WTC11 (cell line): Measurements from ENCODE around the gene ACTN1. TPM values are rescaled to one million over a fixed set of nuclear protein-coding genes. Genes with fewer than 3 reads are reported as not detected.

Source experiments
- ATAC-seq: fragments of 200-7000 bp; cut with Tn5 transposase; 2 replicates; pipeline ENCODE4 v1.10.0; 2021; ENCODE audit warnings: mild to moderate bottlenecking, moderate library complexity
- CTCF ChIA-PET: fragments of 300-600 bp; sonication (Branson Sonifier 250); formaldehyde crosslinking; loops from one replicate; lab custom pipeline; 2021; ENCODE audit warnings: antibody characterized with exemption; lab: Charles Lee
- POLR2A ChIA-PET: fragments of 350-600 bp; sonication (Branson Sonifier 250); formaldehyde crosslinking; loops from one replicate; lab custom pipeline; 2021; ENCODE audit warnings: antibody characterized with exemption; lab: Charles Lee
- DNase-seq: peaks from one replicate; pipeline ENCODE4 v3.0.0; 2021; ENCODE audit warnings: low spot score
- H3K27ac Mint-ChIP-seq: 2 replicates; pipeline ENCODE4 v1.8.0; 2021; ENCODE audit warnings: mixed read lengths
- H3K27me3 Mint-ChIP-seq: 2 replicates; pipeline ENCODE4 v1.8.0; 2021; ENCODE audit warnings: low read depth, mild to moderate bottlenecking, moderate library complexity, mixed read lengths
- H3K36me3 Mint-ChIP-seq: 2 replicates; pipeline ENCODE4 v1.8.0; 2021; ENCODE audit warnings: mixed read lengths
- H3K4me1 Mint-ChIP-seq: 2 replicates; pipeline ENCODE4 v1.8.0; 2022; ENCODE audit warnings: mixed read lengths
- H3K4me3 Mint-ChIP-seq: 2 replicates; pipeline ENCODE4 v1.8.0; 2021; ENCODE audit warnings: mild to moderate bottlenecking, moderate library complexity, mixed read lengths
- H3K9me3 Mint-ChIP-seq: 2 replicates; pipeline ENCODE4 v1.8.0; 2021; ENCODE audit warnings: mixed read lengths
- AR ChIP-seq: fragments of 250-450 bp; sonication (Bioruptor Pico); IDR thresholded peaks from 2 replicates; pipeline ENCODE4 v1.9.0; 2021; ENCODE audit warnings: mild to moderate bottlenecking
- CBFB ChIP-seq: sonication (generic); formaldehyde crosslinking; IDR thresholded peaks from 2 replicates; pipeline ENCODE4 v1.8.1; 2022; ENCODE audit warnings: mild to moderate bottlenecking, low read depth, missing genetic modification reagents
- E2F5 ChIP-seq: sonication (generic); formaldehyde crosslinking; IDR thresholded peaks from 2 replicates; pipeline ENCODE4 v1.8.1; 2022; ENCODE audit warnings: mild to moderate bottlenecking, moderate library complexity, missing genetic modification reagents
- FOXK1 ChIP-seq: sonication (generic); formaldehyde crosslinking; IDR thresholded peaks from 2 replicates; pipeline ENCODE4 v1.8.0; 2022; ENCODE audit warnings: mild to moderate bottlenecking, moderate library complexity, missing genetic modification reagents
- GRHL2 ChIP-seq: fragments of 250-450 bp; sonication (Bioruptor Pico); IDR thresholded peaks from 2 replicates; pipeline ENCODE4 v1.8.0; 2022; ENCODE audit warnings: mild to moderate bottlenecking, moderate library complexity; ENCODE audit not compliant: insufficient replicate concordance, severe bottlenecking
- HMGA2 ChIP-seq: fragments of 250-450 bp; sonication (Bioruptor Pico); IDR thresholded peaks from 2 replicates; pipeline ENCODE4 v1.4.0; 2021; ENCODE audit warnings: mild to moderate bottlenecking, moderate library complexity
- MLX ChIP-seq: sonication (generic); formaldehyde crosslinking; IDR thresholded peaks from 2 replicates; pipeline ENCODE4 v1.8.1; 2023; ENCODE audit warnings: mild to moderate bottlenecking, missing genetic modification reagents, moderate library complexity
- MXD4 ChIP-seq: fragments of 250-450 bp; sonication (Bioruptor Pico); IDR thresholded peaks from 2 replicates; pipeline ENCODE4 v1.8.0; 2021; ENCODE audit warnings: mild to moderate bottlenecking, moderate library complexity, borderline replicate concordance
- NFE2L1 ChIP-seq: sonication (generic); formaldehyde crosslinking; IDR thresholded peaks from 2 replicates; pipeline ENCODE4 v1.8.1; 2023; ENCODE audit warnings: missing genetic modification reagents
- RORB ChIP-seq: fragments of 250-450 bp; sonication (Bioruptor Pico); IDR thresholded peaks from 2 replicates; pipeline ENCODE4 v1.9.0; 2021; ENCODE audit warnings: mild to moderate bottlenecking
- SMAD4 ChIP-seq: sonication (generic); formaldehyde crosslinking; IDR thresholded peaks from 2 replicates; pipeline ENCODE4 v1.8.0; 2022; ENCODE audit warnings: mild to moderate bottlenecking, missing genetic modification reagents
- SOX15 ChIP-seq: fragments of 250-450 bp; sonication (Bioruptor Pico); IDR thresholded peaks from 2 replicates; pipeline ENCODE4 v1.9.0; 2021; ENCODE audit warnings: mild to moderate bottlenecking
- USF1 ChIP-seq: sonication (generic); formaldehyde crosslinking; IDR thresholded peaks from 2 replicates; pipeline ENCODE4 v1.8.0; 2022; ENCODE audit warnings: mild to moderate bottlenecking, missing genetic modification reagents
- USF2 ChIP-seq: sonication (generic); formaldehyde crosslinking; IDR thresholded peaks from 2 replicates; pipeline ENCODE4 v1.8.1; 2023; ENCODE audit warnings: mild to moderate bottlenecking, missing genetic modification reagents, moderate library complexity
- ZBTB21 ChIP-seq: sonication (generic); formaldehyde crosslinking; IDR thresholded peaks from 2 replicates; pipeline ENCODE4 v1.8.1; 2023; ENCODE audit warnings: mild to moderate bottlenecking, missing genetic modification reagents, borderline replicate concordance
- ZNF423 ChIP-seq: fragments of 250-450 bp; sonication (Bioruptor Pico); IDR thresholded peaks from 2 replicates; pipeline ENCODE4 v2.1.2; 2022; ENCODE audit warnings: mild to moderate bottlenecking, moderate library complexity
- ZNF671 ChIP-seq: fragments of 250-450 bp; sonication (Bioruptor Pico); IDR thresholded peaks from 2 replicates; pipeline ENCODE4 v1.8.0; 2021; ENCODE audit warnings: mild to moderate bottlenecking
- total RNA-seq: library from RNA; stranded (reverse); gene quantifications from 3 replicates; pipeline ENCODE4 v1.2.3, GENCODE V29; 2021
- TF ChIP-seq, protein P1 (sequence below): sonication (generic); formaldehyde crosslinking; IDR thresholded peaks from 2 replicates; pipeline ENCODE4 v1.8.1; 2023; ENCODE audit warnings: mild to moderate bottlenecking, moderate library complexity, missing genetic modification reagents
- TF ChIP-seq, protein P2 (sequence below): fragments of 250-450 bp; sonication (Bioruptor Pico); conservative IDR thresholded peaks from 2 replicates; pipeline ENCODE4 v1.9.0; 2021; ENCODE audit warnings: mild to moderate bottlenecking
- TF ChIP-seq, protein P3 (sequence below): sonication (generic); formaldehyde crosslinking; IDR thresholded peaks from 2 replicates; pipeline ENCODE4 v1.8.0; 2022; ENCODE audit warnings: mild to moderate bottlenecking, missing genetic modification reagents

Gene ACTN1
- total RNA-seq, 1 experiment from 2014 or later = 196 TPM

DNA sequence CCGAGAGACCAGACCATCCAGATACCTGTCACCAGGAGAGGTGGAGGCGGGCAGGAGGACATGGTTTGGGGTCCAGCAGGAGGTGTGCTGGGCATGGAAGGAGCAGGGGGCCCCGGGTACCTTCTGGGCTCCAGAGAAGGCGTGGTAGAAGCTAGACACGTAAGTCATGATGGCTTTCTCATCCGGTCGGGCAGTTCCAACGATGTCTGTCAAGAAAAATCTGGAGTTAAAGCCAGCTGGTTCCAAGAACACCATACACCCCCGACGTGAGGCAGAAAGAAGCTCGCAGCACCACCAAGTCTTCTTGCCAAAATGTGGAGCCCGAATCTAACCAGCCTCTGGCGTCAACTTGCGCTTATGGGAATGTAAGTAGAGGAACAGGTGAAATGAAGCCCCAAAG lies 76.7 kb downstream of the ACTN1 start (continued):
- TF ChIP-seq, protein P1, sequence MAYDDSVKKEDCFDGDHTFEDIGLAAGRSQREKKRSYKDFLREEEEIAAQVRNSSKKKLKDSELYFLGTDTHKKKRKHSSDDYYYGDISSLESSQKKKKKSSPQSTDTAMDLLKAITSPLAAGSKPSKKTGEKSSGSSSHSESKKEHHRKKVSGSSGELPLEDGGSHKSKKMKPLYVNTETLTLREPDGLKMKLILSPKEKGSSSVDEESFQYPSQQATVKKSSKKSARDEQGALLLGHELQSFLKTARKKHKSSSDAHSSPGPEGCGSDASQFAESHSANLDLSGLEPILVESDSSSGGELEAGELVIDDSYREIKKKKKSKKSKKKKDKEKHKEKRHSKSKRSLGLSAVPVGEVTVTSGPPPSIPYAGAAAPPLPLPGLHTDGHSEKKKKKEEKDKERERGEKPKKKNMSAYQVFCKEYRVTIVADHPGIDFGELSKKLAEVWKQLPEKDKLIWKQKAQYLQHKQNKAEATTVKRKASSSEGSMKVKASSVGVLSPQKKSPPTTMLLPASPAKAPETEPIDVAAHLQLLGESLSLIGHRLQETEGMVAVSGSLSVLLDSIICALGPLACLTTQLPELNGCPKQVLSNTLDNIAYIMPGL (CRISPR knock-in tag) = no peak

- Mint-ChIP-seq H3K4me3 (no peak overlapping the region), H3K27me3 (no peaks in the 10 kb centered on the region), H3K4me1 (no peaks in the 10 kb centered on the region), H3K9me3 (no peaks in the 10 kb centered on the region), H3K36me3 (peaks cover 68% of the 10 kb centered on the region), H3K27ac (no peak overlapping the region)
- no peak for ATAC-seq
- TF ChIP-seq HMGA2 (CRISPR knock-in tag) = no peak
- no peak for TF ChIP-seq RORB (CRISPR knock-in tag)
- TF ChIP-seq GRHL2 (CRISPR knock-in tag) = no peak
- TF ChIP-seq MXD4 (CRISPR knock-in tag) = no peak
- TF ChIP-seq NFE2L1 (CRISPR knock-in tag) = no peak
- TF ChIP-seq FOXK1 = no peak
- no peak for TF ChIP-seq SOX15 (CRISPR knock-in tag)
- TF ChIP-seq ZBTB21 = no peak
- no peak for TF ChIP-seq E2F5 (CRISPR knock-in tag)
- no peak for TF ChIP-seq SMAD4
- TF ChIP-seq USF1 = no peak
- TF ChIP-seq USF2 (CRISPR knock-in tag) = no peak
- TF ChIP-seq AR = no peak
- TF ChIP-seq, protein P2, sequence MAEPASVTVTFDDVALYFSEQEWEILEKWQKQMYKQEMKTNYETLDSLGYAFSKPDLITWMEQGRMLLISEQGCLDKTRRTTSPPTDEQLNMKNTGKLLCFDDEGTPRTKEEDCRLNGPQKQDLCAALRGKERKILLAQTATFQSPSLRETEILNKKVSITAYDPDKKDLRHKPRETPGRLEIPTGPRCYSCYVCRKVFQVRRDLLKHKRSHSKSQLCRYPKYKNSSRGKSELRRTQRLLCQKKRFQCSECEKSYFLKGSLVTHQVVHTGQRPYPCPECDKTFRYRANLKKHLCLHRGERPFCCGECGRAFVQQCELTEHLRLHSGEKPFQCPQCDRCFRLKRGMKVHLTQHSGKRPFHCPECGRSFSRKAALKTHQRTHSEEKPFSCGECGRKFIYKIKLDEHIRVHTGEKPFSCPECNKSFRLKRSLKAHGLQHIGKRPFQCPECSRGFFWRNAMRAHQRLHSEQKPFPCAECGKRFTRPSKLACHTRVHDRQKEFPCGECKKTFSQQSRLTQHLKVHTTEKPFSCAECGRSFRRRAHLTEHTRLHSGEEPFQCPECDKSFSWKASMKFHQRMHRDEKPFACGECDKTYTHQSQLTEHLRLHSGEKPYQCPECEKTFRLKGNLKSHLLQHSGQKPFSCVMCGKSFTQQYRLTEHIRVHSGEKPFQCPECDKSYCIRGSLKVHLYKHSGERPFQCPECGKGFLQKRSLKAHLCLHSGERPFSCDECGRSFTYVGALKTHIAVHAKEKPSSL (CRISPR knock-in tag) = no peak
- no peak for TF ChIP-seq MLX (CRISPR knock-in tag)
- no peak for TF ChIP-seq ZNF671 (CRISPR knock-in tag)
- no peak for TF ChIP-seq CBFB (CRISPR knock-in tag)
- TF ChIP-seq, protein P3, sequence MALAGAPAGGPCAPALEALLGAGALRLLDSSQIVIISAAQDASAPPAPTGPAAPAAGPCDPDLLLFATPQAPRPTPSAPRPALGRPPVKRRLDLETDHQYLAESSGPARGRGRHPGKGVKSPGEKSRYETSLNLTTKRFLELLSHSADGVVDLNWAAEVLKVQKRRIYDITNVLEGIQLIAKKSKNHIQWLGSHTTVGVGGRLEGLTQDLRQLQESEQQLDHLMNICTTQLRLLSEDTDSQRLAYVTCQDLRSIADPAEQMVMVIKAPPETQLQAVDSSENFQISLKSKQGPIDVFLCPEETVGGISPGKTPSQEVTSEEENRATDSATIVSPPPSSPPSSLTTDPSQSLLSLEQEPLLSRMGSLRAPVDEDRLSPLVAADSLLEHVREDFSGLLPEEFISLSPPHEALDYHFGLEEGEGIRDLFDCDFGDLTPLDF (CRISPR knock-in tag) = no peak
- no peak for TF ChIP-seq ZNF423 (CRISPR knock-in tag)
- POLR2A ChIA-PET = no interaction called here
- DNase-seq = no peak
- CTCF ChIA-PET = interaction anchor here (1.3 kb wide), 1 partner anchor 12 kb away, joined by 3 read pairs; no protein-coding TSS in a partner anchor
These were observed 80.0 kb downstream of the ACTN1 start for GRCh38 chr14:68899033-68899603.
